GM21390 (cell line): Measurements from ENCODE around the gene COPZ2.
"Not testable (repeated sequence)": the region's sequence is repeated elsewhere in the genome, so short reads cannot be mapped to it uniquely, and the experiment has no call there.

Experiments
- ATAC-seq: cut with Tn5 transposase; IDR thresholded peaks from one replicate; pipeline ENCODE4 v1.9.1; 2021; ENCODE audit not compliant: unreplicated experiment

Gene COPZ2

GRCh38 chr17:48010193-48010592 is 27.4 kb downstream of the COPZ2 start:
- ATAC-seq: no peak

GRCh38 chr17:48006936-48007709 is 30.5 kb downstream of the COPZ2 start:
- no peak for ATAC-seq

GRCh38 chr17:48004983-48005382 is 32.6 kb downstream of the COPZ2 start:
- ATAC-seq: no peak

GRCh38 chr17:48003417-48004151 is 34.0 kb downstream of the COPZ2 start:
- ATAC-seq: no peak

GRCh38 chr17:48002916-48003416 is 34.6 kb downstream of the COPZ2 start:
- ATAC-seq: no peak

- ATAC-seq: no peak
Measured at GRCh38 chr17:48002266-48002915, 35.2 kb downstream of the COPZ2 start.

GRCh38 chr17:48001657-48002056 is 35.9 kb downstream of the COPZ2 start:
- ATAC-seq: not testable (repeated sequence)

GRCh38 chr17:48001197-48001596 is 36.4 kb downstream of the COPZ2 start:
- ATAC-seq: no peak

GRCh38 chr17:47999582-47999981 is 38.0 kb downstream of the COPZ2 start:
- ATAC-seq: no peak

GRCh38 chr17:47998044-47998443 is 39.6 kb downstream of the COPZ2 start:
- no peak for ATAC-seq

GRCh38 chr17:47997586-47997985 is 40.0 kb downstream of the COPZ2 start:
- no peak for ATAC-seq

- ATAC-seq: no peak
Measured at GRCh38 chr17:47996201-47996600, 41.4 kb downstream of the COPZ2 start.

- ATAC-seq: no peak
Measured at GRCh38 chr17:47995241-47995935, 42.2 kb downstream of the COPZ2 start.

- no peak for ATAC-seq
Measured at GRCh38 chr17:47994724-47995123, 42.9 kb downstream of the COPZ2 start.

- ATAC-seq: no peak
Measured at GRCh38 chr17:47993964-47994363, 43.6 kb downstream of the COPZ2 start.

- no peak for ATAC-seq
Measured at GRCh38 chr17:47993031-47993564, 44.5 kb downstream of the COPZ2 start.

GRCh38 chr17:47992216-47992615 is 45.4 kb downstream of the COPZ2 start:
- no peak for ATAC-seq

GRCh38 chr17:47990962-47991731 is 46.5 kb downstream of the COPZ2 start:
- no peak for ATAC-seq

GRCh38 chr17:47989700-47990099 is 47.9 kb downstream of the COPZ2 start:
- ATAC-seq: no peak

GRCh38 chr17:47989159-47989558 is 48.4 kb downstream of the COPZ2 start:
- ATAC-seq: no peak
